Brain pericyte (primary cell): ENCODE measurements around the gene NMRAL1.

ENCODE experiments used
- DNase-seq: peaks from one replicate; pipeline ENCODE4 v3.0.0-alpha.2; 2012; ENCODE audit warnings: low read depth, low spot score

NMRAL1 gene

GRCh38 chr16:4426722-4427372 lies 47.6 kb downstream of the NMRAL1 start:
- DNase-seq, result no peak

- no peak for DNase-seq
These were observed 48.3 kb downstream of the NMRAL1 start for GRCh38 chr16:4426021-4426684.

GRCh38 chr16:4425378-4426020 lies 48.9 kb downstream of the NMRAL1 start, which contains the start of gene DNAJA3:
TSS of gene DNAJA3 (plus strand) at chr16:4425868. CDS start at chr16:4425882, 14 bp downstream.
- DNase-seq, result peak; percentile 91

- DNase-seq, result no peak
These were observed 53.8 kb downstream of the NMRAL1 start for GRCh38 chr16:4420505-4421105.

GRCh38 chr16:4419402-4419959 lies 54.9 kb downstream of the NMRAL1 start:
- no peak for DNase-seq

- no peak for DNase-seq
These were observed 58.0 kb downstream of the NMRAL1 start, which contains the start of gene CORO7 for GRCh38 chr16:4416200-4417032. TSS of gene CORO7 (minus strand) at chr16:4416596. CDS start at chr16:4416518, 78 bp downstream.

GRCh38 chr16:4415538-4416199 lies 58.8 kb downstream of the NMRAL1 start:
- no peak for DNase-seq

- no peak for DNase-seq
These were observed 60.1 kb downstream of the NMRAL1 start for GRCh38 chr16:4414187-4414917.

GRCh38 chr16:4412854-4413253 lies 61.6 kb downstream of the NMRAL1 start:
- no peak for DNase-seq

- DNase-seq, result no peak
These were observed 62.3 kb downstream of the NMRAL1 start for GRCh38 chr16:4412159-4412558.
